ENCODE measurements around the gene PRXL2A.
A peak's percentile ranks its signal among the peaks of the same experiment; 100 is the strongest.
"Not testable (repeated sequence)": the region's sequence is repeated elsewhere in the genome, so short reads cannot be mapped to it uniquely, and the experiment has no call there.

PRXL2A gene

DNA sequence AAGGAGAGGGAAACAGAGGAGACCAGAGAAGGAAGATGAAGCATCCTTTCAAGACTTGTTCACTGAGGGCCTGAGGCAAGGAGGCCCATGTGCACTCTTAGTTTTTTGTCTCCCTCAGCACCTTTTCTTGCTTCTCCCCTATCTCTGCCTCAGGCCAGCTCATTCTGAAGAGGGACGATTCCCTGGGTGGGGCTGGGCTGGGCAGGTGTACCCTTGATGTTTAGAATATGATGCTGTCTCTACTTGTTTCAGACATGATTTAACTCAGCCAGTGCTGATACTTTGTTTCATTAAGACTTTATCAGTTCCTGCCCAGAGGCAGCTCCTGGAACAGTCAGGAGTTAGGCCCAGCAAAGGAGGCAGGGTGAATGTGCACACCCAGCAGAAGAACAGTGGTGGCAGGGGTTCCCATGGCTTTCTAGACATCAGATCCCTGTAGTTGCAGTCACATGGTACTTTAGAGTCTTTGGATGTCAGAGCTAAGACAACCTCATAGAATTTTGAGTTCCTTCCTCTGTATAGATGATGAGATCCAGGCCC, 3.4 kb downstream of the PRXL2A start:
- no peak for DNase-seq

DNA sequence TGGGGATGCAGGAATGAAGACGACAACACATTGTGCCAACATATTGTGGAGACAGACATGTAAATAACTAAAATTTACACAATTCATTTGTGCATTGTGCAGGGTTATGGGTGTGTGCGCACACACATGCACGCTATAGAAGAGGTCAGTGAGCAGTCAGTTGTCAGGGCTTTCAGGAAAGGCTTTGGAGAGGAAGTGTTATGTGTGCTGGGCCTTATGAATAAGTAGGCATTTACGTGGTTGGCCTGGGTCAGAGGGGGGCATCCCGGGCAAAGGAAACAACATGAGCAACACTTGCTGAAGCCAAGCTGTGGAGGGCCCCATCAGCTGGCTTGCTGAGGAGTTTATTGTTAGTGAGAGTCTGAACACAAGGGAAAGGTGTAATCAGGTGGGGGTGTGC, 4.1 kb downstream of the PRXL2A start:
- DNase-seq, result no peak

DNA sequence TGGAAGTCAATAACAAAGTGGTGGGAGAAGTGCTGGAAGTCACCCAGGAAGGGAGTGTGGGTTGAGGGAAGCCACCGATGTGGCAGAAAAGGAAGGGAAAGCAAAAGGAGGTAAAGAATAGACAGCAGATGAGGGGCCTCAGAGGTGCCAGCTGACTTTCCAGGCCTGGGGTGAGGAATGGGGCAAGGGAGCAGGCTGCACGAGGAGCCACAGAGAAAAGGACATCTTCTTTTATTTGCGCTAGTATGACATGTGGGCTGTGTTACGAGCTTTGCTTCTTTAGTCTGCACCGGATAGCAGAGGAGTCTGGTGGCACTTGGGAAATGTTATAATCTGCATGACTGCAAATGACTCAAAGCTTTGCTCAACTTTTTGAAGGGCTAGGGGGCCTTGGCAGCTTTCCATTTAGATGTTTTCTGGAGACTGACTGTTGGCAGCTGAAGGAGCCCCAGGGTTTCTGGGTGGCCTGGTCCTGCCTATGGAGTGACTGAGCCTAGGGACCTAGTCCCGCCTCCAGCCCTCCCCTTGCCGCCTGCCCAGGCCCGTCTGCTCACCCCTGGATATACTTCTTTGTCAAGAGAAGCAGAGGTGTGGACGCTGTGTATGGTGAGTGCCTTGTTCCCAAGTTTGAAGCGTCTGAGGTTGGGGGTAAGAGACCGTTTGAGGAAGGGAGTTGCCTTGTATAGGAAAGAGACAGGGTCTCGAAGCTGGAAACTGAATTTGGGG, 5.1 kb downstream of the PRXL2A start:
- no peak for DNase-seq

DNA sequence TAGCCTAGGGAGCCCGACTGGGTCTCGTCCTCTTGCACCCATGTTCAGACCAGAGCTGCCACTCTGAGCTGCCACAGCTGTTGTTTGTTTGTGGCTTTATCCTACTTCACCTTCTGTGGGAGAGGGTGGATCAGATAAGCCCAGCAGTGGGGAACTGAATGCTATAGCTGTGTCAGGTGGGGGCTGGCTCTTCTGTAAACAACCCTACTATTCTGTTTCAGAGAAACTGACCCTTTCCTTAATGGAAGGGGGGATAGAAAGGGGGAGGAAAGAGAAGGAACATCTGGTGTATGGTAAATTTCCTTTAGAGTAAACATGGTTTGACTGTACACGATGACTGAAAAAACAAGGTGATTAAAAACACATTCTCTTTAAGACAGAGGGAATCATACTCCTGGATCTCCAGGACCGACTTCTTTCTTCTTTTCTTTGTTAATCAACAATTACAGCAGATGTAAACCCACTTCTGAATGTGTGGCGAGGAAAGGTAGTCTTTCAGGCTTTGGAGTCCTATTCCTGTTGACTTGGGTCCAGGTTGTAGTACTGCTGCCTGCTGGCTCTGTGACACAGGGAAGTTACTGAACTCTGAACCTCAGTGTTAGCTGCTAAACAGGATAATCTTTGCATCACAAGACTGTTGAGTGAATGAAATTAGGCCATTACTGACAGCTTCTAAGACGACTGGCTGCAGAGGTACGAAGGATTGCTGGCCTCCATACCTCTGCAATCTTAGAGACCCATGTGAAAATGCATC, 6.0 kb downstream of the PRXL2A start:
- DNase-seq, result no peak

DNA sequence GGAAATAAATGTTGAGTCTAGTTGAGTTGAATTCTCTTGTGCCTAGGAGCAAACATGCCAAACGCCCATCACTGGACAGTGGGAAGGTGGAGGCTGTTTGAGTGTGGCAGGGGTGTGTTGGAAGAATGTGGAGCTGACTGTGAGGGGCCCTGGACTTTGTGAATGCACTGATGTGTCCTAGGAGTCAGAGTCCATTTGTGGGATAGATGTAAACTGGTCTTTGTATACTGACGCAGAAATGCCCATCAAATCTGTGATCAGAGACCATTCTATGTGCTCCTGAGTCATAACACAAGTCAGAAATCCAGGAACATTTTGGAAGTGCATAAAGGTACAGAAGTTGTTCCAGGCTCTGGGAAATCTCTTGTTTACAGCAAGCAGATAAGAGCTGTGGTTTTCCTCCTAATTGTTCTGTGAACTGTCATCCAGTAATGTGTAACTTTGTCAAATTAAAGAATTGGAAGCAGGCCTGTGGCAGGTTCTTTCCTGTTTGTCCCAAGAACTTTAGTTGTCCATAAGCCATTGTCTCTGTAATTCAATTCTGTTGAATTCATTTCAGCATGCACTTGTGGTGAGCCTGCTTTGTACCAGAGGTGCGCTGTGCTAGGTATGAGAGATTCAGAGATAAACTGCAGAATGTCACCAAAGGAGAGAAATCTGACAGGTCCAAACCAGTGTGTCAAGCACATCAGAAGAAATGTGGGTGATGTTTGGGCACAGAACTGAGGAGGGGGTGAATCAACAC, 7.6 kb downstream of the PRXL2A start:
- DNase-seq, result no peak

DNA sequence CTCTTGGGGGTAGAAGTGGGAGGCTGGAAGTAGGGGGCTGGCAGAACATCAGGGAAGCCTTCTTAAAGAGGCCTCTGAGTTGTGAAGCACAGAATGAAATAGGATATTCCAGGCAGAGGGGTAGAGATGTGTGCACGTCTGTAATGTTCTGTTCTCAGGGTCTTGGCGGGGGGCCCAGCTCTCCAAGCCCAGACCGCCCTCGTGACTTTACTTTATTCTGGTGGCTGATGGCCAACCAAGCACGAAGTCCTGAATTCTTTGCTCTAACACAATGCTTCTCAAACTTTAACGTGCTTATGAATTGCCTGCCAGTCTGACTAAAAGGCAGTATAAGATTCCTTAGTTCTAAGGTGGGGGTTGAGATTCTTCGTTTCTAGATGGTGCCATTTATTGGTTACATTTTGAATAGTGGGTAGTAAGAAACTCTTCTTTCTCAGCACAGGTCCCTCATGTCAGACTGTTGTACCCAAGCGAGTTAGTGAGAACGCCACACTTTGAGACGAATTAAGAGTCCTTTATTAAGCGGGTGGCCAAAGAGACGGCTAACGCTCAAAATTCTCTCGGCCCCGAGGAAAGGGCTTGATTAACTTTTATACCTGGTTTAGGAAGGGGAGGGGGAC, 8.2 kb downstream of the PRXL2A start:
- no peak for DNase-seq

DNA sequence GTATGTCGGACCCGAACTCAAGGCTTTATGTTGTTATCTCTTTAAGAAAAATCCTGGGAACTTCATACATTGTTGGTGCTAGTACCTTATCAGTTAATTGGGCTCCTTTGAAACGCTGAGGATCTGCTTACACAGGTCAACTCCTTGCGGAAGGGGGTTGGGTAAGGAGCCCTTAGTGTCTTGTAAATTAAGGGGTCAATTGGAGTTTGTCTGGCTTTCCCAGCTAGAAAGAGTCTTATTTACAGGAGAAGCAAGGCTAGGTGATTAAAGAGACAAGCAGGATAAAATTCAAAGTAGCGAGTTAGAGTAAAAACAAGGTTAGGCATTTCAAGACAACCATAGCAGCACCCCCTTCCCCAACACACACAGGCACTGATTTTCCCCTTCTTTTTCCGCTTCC, 8.9 kb downstream of the PRXL2A start:
- DNase-seq, result not testable (repeated sequence)

DNA sequence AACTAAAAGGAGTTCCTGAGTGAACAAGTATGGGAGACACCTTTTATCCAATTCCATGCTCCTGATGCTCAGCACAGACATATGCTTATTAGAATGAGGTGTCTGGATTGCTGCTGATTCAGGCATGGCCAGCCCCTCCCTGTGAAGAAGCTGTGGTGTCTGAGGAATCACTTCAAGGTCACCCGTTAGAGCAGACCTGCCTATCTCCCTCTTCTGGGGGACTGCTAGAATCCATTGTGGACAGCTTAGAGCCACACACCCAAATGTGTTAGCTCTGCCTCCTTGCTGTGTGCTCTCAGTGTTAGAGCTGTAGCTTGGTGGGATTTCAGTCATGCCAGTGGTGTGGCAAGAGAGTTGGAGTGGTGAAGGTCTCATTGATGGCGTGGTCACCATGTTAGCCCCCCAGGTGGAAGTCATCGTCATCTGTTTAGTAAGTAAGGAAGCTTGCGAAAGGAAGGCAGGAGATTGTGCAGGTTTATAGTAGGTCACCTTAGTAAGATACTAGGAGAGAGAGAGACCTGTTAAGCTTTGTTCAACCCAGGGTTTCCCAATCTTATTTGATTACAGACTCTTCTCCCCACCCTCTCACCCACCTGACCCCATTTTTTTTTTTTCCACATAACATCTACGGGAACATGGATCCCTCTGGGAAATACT, 12.8 kb downstream of the PRXL2A start:
- no peak for DNase-seq

DNA sequence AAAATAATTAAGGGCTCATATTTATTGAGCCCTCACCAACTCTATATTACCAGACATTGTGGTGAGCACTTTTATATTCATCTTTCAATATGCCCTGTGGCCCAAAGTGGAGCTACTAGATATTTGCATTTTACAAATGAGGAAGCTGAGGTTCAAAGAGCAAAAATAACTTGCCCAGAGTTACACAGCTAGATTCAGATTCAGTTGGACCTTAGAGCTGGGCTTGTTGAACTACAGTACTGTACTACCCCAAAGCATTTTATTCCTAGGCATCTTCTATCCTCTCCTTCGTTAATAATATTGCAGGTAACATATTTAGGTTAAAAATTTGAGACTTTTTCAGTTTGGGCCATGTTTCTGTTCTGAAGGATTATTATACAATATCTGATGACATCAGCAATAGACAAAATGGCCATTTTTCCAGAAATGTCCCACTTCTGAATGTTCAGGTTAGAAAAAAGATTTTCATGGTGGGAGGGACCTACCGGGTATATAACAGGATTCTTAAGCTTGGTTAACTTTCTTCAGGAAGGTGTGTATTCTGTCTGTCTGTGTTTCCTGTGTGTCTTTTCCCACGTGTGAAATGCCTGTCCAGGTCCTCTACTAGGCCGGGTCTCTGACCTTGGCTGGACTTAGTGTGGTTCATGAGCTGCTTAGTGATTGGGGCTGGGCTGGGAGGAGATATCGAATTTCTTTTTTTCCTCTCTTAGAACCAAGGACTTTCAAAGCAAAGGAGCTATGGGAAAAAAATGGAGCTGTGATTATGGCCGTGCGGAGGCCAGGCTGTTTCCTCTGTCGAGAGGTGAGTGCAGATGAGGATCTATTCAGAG, 13.6 kb downstream of the PRXL2A start:
- DNase-seq, result no peak

DNA sequence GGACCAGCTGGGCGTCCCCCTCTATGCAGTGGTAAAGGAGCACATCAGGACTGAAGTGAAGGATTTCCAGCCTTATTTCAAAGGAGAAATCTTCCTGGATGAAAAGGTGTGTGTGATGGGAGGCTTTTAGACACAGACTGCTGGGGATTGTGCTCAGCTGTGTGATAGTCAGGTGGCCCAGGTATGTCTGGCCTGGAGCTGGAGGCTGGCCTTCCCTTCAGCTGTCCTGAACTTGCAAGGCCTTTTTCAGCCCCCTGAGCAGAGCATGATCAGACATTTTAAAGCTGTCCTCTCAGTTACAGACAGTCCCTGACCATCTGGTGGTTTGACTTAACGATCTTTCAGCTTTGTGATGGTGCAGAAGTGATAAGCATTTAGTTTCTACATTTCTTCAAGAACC, 17.6 kb downstream of the PRXL2A start:
- DNase-seq, result no peak

DNA sequence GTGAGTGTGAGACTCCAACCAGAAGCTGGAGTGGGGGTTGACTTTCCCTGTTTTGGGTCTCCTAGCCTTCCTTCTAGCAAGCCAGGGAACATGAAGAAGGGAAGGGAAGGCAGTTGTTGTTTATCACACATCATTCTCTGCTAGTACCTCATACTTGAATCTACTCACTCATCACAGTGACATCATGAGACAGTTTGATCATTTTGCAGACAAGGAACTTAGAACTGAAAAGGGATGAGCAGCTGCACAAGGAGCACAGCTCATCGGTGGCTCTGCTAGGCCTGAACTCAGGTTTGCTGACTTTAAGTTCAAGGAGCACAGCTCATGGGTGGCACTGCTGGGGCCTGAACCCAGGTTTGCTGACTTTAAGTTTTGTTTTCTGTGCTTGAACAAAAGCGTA, 19.2 kb downstream of the PRXL2A start:
- no peak for DNase-seq

DNA sequence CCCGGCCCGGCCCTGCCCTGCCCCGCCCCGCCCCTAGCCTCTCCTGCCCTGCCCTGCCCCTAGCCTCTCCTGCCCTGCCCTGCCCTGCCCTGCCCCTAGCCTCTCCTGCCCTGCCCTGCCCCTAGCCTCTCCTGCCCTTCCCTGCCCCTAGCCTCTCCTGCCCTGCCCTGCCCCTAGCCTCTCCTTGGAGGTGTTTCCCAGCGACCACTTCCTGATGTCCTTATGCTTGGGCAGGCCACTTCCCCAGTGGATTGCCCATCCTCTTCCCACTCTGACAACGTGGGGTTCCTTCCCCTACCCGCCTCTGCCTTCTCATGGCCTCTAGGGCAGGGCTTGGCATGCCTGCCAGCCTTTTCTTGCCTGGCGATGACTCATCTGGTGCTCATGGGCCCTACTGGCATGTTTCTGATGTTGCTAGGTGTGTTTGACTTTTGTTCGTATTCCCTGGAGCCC, 21.2 kb downstream of the PRXL2A start:
- DNase-seq, result no peak

DNA sequence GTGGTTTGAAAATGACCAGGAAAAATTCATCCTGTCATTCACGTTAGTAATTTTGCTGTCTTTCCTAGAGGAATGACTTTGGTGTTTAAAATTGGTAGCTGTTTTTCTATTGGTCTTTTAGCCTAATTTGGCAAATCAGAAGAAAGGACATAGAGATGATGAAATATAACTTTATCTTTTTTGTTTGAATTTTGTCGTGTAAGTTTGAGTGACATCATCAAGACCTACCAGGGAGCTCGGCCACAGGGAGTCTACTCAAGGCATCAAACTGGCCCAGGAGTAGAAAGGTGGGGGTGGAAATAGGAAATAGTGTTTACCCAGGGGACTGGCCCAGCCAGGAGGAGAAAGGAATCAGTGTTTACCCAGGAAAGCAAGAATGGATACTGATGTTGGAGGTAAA, 24.8 kb downstream of the PRXL2A start:
- no peak for DNase-seq

DNA sequence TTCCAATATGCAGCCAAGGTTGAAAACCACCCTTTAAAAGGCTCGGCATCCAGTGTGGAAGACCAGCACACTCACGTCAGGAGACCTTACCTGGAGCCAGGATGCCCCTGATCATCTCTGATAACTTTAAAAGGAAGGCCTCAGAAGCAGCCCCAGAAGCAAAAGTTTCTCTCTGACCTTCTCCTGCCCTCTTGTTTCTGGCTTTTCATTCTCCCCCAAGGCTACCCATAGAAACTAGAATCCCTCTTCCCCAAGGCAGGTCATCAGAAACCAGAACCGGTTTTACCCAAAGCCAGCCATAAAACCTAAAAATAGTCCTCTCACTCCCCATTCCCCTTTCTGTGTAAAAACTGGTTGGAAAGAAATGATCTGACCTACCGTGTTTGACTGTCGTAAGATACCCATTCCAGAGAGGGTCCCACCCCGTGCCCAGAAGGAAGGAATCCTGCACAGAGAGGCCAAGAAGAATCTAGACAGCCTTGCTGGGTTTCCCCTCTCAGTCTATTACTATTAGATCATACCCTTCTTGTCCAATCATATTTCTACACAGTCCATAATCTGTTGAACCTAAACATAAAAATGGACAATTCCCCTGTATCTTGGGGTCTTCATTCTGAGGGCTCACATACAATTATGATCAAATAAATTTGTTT, 28.2 kb downstream of the PRXL2A start:
- no peak for DNase-seq

DNA sequence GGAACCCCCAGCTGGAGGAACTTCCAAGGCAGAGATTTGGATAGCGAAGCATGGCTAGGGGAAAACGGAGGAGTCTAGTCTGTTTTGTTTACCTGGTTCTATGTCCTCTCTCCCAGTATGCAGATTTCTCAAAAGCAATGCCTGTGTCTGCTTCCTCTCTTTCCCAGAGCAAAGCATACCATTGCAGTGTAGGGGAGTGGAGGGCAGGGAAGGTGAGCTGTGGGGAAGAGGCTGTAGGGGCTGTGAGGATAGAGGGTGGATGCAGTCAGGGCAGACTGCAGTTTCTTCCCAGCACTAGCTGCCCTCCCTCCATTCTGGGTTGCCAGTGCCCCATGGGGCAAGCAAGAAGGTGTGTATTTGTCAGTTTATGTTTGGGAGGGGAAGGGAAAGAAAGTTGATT, 28.9 kb downstream of the PRXL2A start:
- no peak for DNase-seq

DNA sequence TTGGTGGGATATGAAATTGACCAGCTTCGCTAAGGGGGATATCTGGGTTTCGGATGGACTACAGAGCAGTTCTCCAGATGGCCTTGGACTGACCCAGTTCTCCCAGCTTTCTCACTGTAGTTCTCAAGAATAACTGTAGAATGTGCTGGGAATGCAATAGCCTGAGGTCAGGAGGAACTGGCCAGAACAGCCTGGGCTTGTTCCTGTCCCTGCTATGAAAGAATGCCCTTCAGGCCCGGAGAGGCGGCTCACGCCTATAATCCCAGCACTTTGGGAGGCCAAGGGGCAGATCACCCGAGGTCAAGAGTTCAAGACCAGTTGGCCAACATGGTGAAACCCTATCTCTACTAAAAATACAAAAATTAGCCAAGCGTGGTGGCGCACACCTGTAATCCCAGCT, 33.5 kb downstream of the PRXL2A start:
- DNase-seq, result no peak

DNA sequence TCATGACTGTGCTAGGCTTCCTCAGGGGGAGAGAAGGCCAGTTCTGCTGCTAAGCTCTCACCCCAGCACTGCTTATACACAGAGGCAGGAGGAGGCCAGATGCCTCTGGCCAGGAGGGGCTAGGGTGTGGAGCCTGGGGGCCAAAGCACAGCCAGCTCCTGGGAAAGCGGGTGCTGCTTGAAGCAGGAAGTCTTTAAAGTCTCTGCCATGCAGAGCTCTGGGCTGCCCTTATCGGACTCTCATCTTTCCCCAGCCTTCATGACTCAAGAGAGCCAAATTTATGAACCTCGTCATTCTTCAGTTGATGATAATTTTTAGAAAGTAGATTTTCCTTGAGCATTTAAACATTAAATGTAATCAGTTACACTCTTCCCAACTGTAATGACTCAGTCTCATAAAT, 34.5 kb downstream of the PRXL2A start:
- no peak for DNase-seq

DNA sequence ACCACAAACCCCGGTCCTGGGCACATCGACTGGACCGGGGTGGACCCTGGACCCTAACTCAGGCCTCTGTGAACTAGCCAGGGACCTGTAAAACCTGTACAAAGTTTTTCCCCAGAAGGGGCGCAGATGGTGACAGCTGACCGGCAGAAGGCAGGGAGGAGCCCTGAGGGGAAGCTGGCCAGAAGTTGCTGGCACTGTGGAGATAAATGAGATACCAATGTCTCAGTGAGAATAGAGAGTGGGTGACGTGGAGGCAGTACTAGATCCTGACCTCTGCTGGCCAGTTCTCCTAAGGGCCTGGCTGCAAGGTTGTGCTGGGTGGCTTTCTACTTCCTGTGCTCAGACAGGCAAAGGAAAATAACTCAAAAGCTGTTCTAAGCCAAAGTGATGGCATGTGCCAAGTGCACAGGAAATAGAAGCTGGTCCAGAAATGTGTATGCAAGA, 35.2 kb downstream of the PRXL2A start:
- DNase-seq, result no peak

DNA sequence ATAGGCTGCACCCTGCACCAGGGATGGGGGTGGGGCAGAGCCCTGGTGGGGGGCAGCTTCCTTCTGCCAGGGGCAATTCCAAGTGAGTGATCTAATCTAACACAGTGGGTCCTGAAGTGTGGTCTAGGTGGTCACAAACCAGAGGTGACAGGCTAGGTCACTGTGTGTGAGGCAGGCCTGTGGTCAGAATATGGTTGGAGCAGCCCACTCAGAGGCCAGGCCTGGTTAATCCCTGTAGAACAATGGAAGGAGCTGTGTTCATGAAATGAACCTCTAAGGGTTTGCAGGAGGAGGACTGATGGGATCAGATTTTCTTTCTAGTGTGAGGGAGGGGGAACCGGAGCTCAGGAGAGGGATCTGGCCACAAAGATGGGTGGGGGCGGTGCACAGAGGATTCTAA, 35.8 kb downstream of the PRXL2A start:
- DNase-seq, result no peak

DNA sequence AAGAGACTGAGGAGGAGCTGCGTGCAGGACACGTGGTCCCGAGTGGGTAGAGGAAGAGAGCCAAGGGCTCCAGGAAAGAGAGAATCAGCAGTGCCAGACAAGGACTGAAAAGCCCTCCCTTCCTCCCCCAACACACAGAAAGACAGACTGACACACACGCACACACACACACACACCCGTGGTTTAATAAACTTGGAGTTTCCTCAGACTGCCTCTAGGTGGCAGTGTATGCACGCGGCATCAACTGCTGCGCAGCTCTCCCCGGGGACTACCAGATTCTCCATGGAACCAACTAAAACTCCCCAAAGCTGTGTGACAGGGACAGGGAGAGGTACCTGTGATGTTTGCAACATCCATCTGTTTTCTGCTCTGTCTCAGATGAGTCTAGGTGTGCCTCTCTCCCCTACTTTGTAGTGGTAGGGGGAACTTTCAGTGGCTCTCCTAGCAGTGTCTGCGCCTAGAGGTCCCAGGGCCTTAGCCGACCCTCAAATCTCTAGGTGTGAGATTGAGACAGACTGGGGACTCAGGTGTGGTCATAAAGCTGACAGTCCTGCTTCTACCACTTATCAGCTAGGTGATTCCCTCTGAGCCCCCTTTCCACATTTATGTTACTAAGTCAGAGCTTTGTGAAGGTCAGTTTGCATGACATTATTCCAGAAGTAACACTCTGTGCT, 36.4 kb downstream of the PRXL2A start:
- peak; percentile 72 for DNase-seq
